ENCODE data around the gene ZCWPW2.

ZCWPW2 gene

GRCh38 chr3:28485164-28485563 is 136.6 kb downstream of the ZCWPW2 start:
- Histone ChIP-seq H3K27ac (ENCODE audit: low read depth, low read length) (no peak overlapping the region), H3K9ac (ENCODE audit: low read depth in 1 of 2, low read length in 2 of 2) (no peak overlapping the region), H3K4me3 (ENCODE audit: low read depth in 1 of 2, low read length in 2 of 2) (no peak overlapping the region), H3K4me1 (ENCODE audit: control insufficient read depth in 1 of 2, insufficient read depth in 2 of 2, low read length in 2 of 2) (no peaks in the 10 kb centered on the region), H3K36me3 (ENCODE audit: control insufficient read depth in 1 of 2, insufficient read depth in 2 of 2, low read length in 2 of 2) (no peaks in the 10 kb centered on the region), H3K9me3 (ENCODE audit: control insufficient read depth in 1 of 2, low read length in 2 of 2) (peaks cover 0 to 2% of the 10 kb centered on the region in 2 donors), H3K27me3 (ENCODE audit: control insufficient read depth in 1 of 2, insufficient read depth in 2 of 2, low read length in 2 of 2) (no peaks in the 10 kb centered on the region)

- no peak overlapping the region for H3K4me3 ChIP-seq (ENCODE audit: low read depth in 1 of 2, low read length in 2 of 2)
These were observed 146.8 kb downstream of the ZCWPW2 start for GRCh38 chr3:28495301-28495700.

DNA sequence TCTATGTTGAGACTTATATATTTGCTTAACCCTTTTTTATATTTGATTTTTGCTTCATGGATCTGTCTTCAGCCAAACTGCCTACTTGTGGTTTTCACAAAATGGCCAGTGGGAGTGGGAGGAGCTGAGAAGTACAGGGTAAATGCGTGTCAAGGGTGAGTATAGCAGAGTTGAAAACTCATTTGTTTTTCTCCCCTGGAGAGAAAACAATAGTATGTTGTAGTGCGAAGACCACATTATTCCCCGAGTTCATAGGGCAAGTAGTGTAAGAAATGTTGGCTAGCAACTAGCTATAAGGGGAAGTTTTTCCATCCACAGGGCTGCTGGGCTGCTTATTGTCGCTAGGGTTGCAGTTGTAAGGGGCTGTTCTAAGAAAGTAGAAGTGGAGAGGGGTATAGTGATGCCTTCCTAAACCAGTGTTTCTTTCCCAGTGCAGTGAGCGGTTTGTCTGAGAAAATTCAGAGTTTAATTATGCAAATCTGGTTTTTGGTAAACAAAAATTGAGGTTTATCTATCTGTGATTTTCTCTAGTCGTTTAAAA is 153.9 kb downstream of the ZCWPW2 start:
- no peak overlapping the region for H3K9ac ChIP-seq (ENCODE audit: low read depth in 1 of 2, low read length in 2 of 2)
- H3K27ac ChIP-seq (ENCODE audit: low read depth, low read length): no peak overlapping the region
- no peak overlapping the region for H3K4me3 ChIP-seq (ENCODE audit: low read depth in 1 of 2, low read length in 2 of 2)
- no peaks in the 10 kb centered on the region for H3K4me1 ChIP-seq (ENCODE audit: control insufficient read depth in 1 of 2, insufficient read depth in 2 of 2, low read length in 2 of 2)
- H3K36me3 ChIP-seq (ENCODE audit: control insufficient read depth in 1 of 2, insufficient read depth in 2 of 2, low read length in 2 of 2): no peaks in the 10 kb centered on the region
- no peaks in the 10 kb centered on the region for H3K27me3 ChIP-seq (ENCODE audit: control insufficient read depth in 1 of 2, insufficient read depth in 2 of 2, low read length in 2 of 2)
- H3K9me3 ChIP-seq (ENCODE audit: control insufficient read depth in 1 of 2, low read length in 2 of 2): no peaks in the 10 kb centered on the region

More at GRCh38 chr3:28495301-28495700, 146.8 kb downstream of the ZCWPW2 start:
- Histone ChIP-seq H3K36me3 (ENCODE audit: control insufficient read depth in 1 of 2, insufficient read depth in 2 of 2, low read length in 2 of 2) (no peaks in the 10 kb centered on the region), H3K4me1 (ENCODE audit: control insufficient read depth in 1 of 2, insufficient read depth in 2 of 2, low read length in 2 of 2) (no peaks in the 10 kb centered on the region), H3K27me3 (ENCODE audit: control insufficient read depth in 1 of 2, insufficient read depth in 2 of 2, low read length in 2 of 2) (no peaks in the 10 kb centered on the region), H3K9me3 (ENCODE audit: control insufficient read depth in 1 of 2, low read length in 2 of 2) (no peaks in the 10 kb centered on the region), H3K9ac (ENCODE audit: low read depth in 1 of 2, low read length in 2 of 2) (no peak overlapping the region), H3K27ac (ENCODE audit: low read depth, low read length) (no peak overlapping the region)

DNA sequence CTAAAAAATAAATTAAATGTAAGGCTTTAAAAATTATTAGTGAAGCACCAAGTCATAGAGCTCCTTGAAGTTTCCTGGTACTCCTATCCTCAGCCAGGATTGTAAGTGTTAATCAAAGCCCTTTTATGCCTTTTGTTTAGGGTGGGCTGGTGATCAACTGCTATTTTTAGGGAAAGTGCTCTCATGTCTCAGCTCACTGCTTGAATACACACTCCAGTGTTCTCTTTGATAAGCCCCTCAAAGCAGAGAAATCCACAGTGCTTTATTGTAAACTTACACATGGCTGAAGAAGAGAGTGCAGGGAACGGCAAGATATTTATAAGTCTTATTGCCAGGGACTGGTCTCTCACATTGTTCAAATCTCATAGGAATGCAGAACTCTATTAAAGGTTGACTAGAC is 156.5 kb downstream of the ZCWPW2 start:
- no peaks in the 10 kb centered on the region for H3K27me3 ChIP-seq (ENCODE audit: control insufficient read depth in 1 of 2, insufficient read depth in 2 of 2, low read length in 2 of 2)
- no peak overlapping the region for H3K4me3 ChIP-seq (ENCODE audit: low read depth in 1 of 2, low read length in 2 of 2)
- H3K9me3 ChIP-seq (ENCODE audit: control insufficient read depth in 1 of 2, low read length in 2 of 2): no peaks in the 10 kb centered on the region
- H3K9ac ChIP-seq (ENCODE audit: low read depth in 1 of 2, low read length in 2 of 2): no peak overlapping the region
- no peaks in the 10 kb centered on the region for H3K36me3 ChIP-seq (ENCODE audit: control insufficient read depth in 1 of 2, insufficient read depth in 2 of 2, low read length in 2 of 2)
- no peak overlapping the region for H3K27ac ChIP-seq (ENCODE audit: low read depth, low read length)
- H3K4me1 ChIP-seq (ENCODE audit: control insufficient read depth in 1 of 2, insufficient read depth in 2 of 2, low read length in 2 of 2): no peaks in the 10 kb centered on the region

DNA sequence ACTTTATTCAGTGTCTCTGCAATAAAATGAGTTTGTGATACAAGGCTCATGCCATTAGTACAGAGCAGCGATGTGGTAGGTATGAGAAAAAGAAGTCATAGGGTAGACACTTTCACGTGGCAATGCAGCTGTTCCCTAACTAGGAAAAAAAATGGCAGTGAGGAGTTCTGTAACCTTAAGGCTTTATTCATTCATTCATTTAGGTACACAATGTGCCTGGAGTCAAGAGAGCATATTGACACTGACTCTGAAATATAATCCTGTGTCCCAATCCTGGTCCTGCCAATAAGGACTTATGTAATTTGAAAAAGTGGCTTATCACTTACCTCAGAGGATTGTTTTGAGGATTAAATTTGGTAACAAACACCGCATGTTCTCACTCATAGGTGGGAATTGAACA is 173.1 kb downstream of the ZCWPW2 start:
- H3K4me3 ChIP-seq (ENCODE audit: low read depth in 1 of 2, low read length in 2 of 2): no peak overlapping the region
- no peaks in the 10 kb centered on the region for H3K4me1 ChIP-seq (ENCODE audit: control insufficient read depth in 1 of 2, insufficient read depth in 2 of 2, low read length in 2 of 2)
- H3K27me3 ChIP-seq (ENCODE audit: control insufficient read depth in 1 of 2, insufficient read depth in 2 of 2, low read length in 2 of 2): no peaks in the 10 kb centered on the region
- no peak overlapping the region for H3K27ac ChIP-seq (ENCODE audit: low read depth, low read length)
- H3K9ac ChIP-seq (ENCODE audit: low read depth in 1 of 2, low read length in 2 of 2): no peak overlapping the region
- no peaks in the 10 kb centered on the region for H3K9me3 ChIP-seq (ENCODE audit: control insufficient read depth in 1 of 2, low read length in 2 of 2)
- no peaks in the 10 kb centered on the region for H3K36me3 ChIP-seq (ENCODE audit: control insufficient read depth in 1 of 2, insufficient read depth in 2 of 2, low read length in 2 of 2)

GRCh38 chr3:28542351-28542750 is 193.8 kb downstream of the ZCWPW2 start:
- H3K27me3 ChIP-seq (ENCODE audit: control insufficient read depth in 1 of 2, insufficient read depth in 2 of 2, low read length in 2 of 2): no peaks in the 10 kb centered on the region
- no peak overlapping the region for H3K9ac ChIP-seq (ENCODE audit: low read depth in 1 of 2, low read length in 2 of 2)
- H3K36me3 ChIP-seq (ENCODE audit: control insufficient read depth in 1 of 2, insufficient read depth in 2 of 2, low read length in 2 of 2): no peaks in the 10 kb centered on the region
- H3K4me1 ChIP-seq (ENCODE audit: control insufficient read depth in 1 of 2, insufficient read depth in 2 of 2, low read length in 2 of 2): no peaks in the 10 kb centered on the region
- peaks cover 10 to 12% of the 10 kb centered on the region in 2 donors for H3K9me3 ChIP-seq (ENCODE audit: control insufficient read depth in 1 of 2, low read length in 2 of 2)
- no peak overlapping the region for H3K4me3 ChIP-seq (ENCODE audit: low read depth in 1 of 2, low read length in 2 of 2)
- no peak overlapping the region for H3K27ac ChIP-seq (ENCODE audit: low read depth, low read length)

- no peaks in the 10 kb centered on the region for H3K36me3 ChIP-seq (ENCODE audit: control insufficient read depth in 1 of 2, insufficient read depth in 2 of 2, low read length in 2 of 2)
- no peaks in the 10 kb centered on the region for H3K4me1 ChIP-seq (ENCODE audit: control insufficient read depth in 1 of 2, insufficient read depth in 2 of 2, low read length in 2 of 2)
- no peaks in the 10 kb centered on the region for H3K27me3 ChIP-seq (ENCODE audit: control insufficient read depth in 1 of 2, insufficient read depth in 2 of 2, low read length in 2 of 2)
- H3K27ac ChIP-seq (ENCODE audit: low read depth, low read length): no peak overlapping the region
- H3K9me3 ChIP-seq (ENCODE audit: control insufficient read depth in 1 of 2, low read length in 2 of 2): peaks cover 10 to 14% of the 10 kb centered on the region in 2 donors
- no peak overlapping the region for H3K9ac ChIP-seq (ENCODE audit: low read depth in 1 of 2, low read length in 2 of 2)
- H3K4me3 ChIP-seq (ENCODE audit: low read depth in 1 of 2, low read length in 2 of 2): no peak overlapping the region
These were observed 195.7 kb downstream of the ZCWPW2 start for GRCh38 chr3:28544236-28544635.

- Histone ChIP-seq H3K27me3 (ENCODE audit: control insufficient read depth in 1 of 2, insufficient read depth in 2 of 2, low read length in 2 of 2) (no peaks in the 10 kb centered on the region), H3K27ac (ENCODE audit: low read depth, low read length) (no peak overlapping the region), H3K4me3 (ENCODE audit: low read depth in 1 of 2, low read length in 2 of 2) (no peak overlapping the region), H3K36me3 (ENCODE audit: control insufficient read depth in 1 of 2, insufficient read depth in 2 of 2, low read length in 2 of 2) (no peaks in the 10 kb centered on the region), H3K9ac (ENCODE audit: low read depth in 1 of 2, low read length in 2 of 2) (no peak overlapping the region), H3K9me3 (ENCODE audit: control insufficient read depth in 1 of 2, low read length in 2 of 2) (peaks cover 9 to 14% of the 10 kb centered on the region in 2 donors), H3K4me1 (ENCODE audit: control insufficient read depth in 1 of 2, insufficient read depth in 2 of 2, low read length in 2 of 2) (no peaks in the 10 kb centered on the region)
These were observed 196.3 kb downstream of the ZCWPW2 start for GRCh38 chr3:28544831-28545230.

DNA sequence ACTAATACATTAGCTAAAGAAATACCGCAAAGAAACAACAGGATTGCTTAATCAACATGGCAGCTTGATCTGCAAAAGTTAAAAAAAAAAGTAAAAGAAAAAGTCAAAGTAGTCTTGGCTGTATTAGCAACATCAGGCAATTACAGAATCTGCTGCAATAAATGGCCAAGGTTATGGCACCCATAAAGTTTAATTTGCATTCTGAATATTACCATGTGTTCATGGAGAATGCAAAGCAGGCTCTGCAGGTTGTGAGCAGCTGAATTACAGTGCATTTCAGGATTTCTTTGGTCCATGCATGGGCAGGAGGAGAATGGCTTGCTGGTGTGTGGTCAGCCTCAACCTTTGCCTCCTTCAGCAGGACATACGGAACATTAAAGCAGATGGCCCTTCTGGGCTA is 199.2 kb downstream of the ZCWPW2 start:
- Histone ChIP-seq H3K9ac (ENCODE audit: low read depth in 1 of 2, low read length in 2 of 2) (no peak overlapping the region), H3K4me1 (ENCODE audit: control insufficient read depth in 1 of 2, insufficient read depth in 2 of 2, low read length in 2 of 2) (no peaks in the 10 kb centered on the region), H3K27me3 (ENCODE audit: control insufficient read depth in 1 of 2, insufficient read depth in 2 of 2, low read length in 2 of 2) (no peaks in the 10 kb centered on the region), H3K27ac (ENCODE audit: low read depth, low read length) (no peak overlapping the region), H3K4me3 (ENCODE audit: low read depth in 1 of 2, low read length in 2 of 2) (no peak overlapping the region), H3K36me3 (ENCODE audit: control insufficient read depth in 1 of 2, insufficient read depth in 2 of 2, low read length in 2 of 2) (no peaks in the 10 kb centered on the region), H3K9me3 (ENCODE audit: control insufficient read depth in 1 of 2, low read length in 2 of 2) (peaks cover 0 to 4% of the 10 kb centered on the region in 2 donors)

DNA sequence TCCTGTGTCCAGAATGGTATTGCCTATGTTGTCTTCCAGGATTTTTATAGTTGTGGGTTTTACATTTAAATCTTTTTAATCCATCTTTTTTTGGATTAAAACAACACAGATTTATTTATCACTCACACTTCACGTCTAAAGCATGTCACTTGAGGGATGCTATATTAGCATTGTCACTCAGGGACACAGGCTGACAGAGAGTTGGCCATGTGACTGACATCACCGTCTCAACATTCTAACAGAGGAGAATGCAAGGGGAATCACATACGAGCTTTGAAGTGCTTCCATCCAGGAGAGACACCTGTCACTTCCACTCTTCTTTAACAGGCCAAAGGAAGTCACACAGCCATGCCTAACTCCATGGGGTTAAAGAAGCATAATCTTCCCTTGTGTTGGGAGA is 204.7 kb downstream of the ZCWPW2 start:
- no peaks in the 10 kb centered on the region for H3K36me3 ChIP-seq (ENCODE audit: control insufficient read depth in 1 of 2, insufficient read depth in 2 of 2, low read length in 2 of 2)
- H3K9me3 ChIP-seq (ENCODE audit: control insufficient read depth in 1 of 2, low read length in 2 of 2): peaks cover 0 to 4% of the 10 kb centered on the region in 2 donors
- H3K27me3 ChIP-seq (ENCODE audit: control insufficient read depth in 1 of 2, insufficient read depth in 2 of 2, low read length in 2 of 2): no peaks in the 10 kb centered on the region
- no peak overlapping the region for H3K9ac ChIP-seq (ENCODE audit: low read depth in 1 of 2, low read length in 2 of 2)
- H3K27ac ChIP-seq (ENCODE audit: low read depth, low read length): no peak overlapping the region
- no peaks in the 10 kb centered on the region for H3K4me1 ChIP-seq (ENCODE audit: control insufficient read depth in 1 of 2, insufficient read depth in 2 of 2, low read length in 2 of 2)
- no peak overlapping the region for H3K4me3 ChIP-seq (ENCODE audit: low read depth in 1 of 2, low read length in 2 of 2)

GRCh38 chr3:28556195-28556594 is 207.7 kb downstream of the ZCWPW2 start:
- H3K9ac ChIP-seq (ENCODE audit: low read depth in 1 of 2, low read length in 2 of 2): no peak overlapping the region
- peaks cover 0 to 4% of the 10 kb centered on the region in 2 donors for H3K9me3 ChIP-seq (ENCODE audit: control insufficient read depth in 1 of 2, low read length in 2 of 2)
- no peaks in the 10 kb centered on the region for H3K4me1 ChIP-seq (ENCODE audit: control insufficient read depth in 1 of 2, insufficient read depth in 2 of 2, low read length in 2 of 2)
- H3K36me3 ChIP-seq (ENCODE audit: control insufficient read depth in 1 of 2, insufficient read depth in 2 of 2, low read length in 2 of 2): no peaks in the 10 kb centered on the region
- H3K27me3 ChIP-seq (ENCODE audit: control insufficient read depth in 1 of 2, insufficient read depth in 2 of 2, low read length in 2 of 2): no peaks in the 10 kb centered on the region
- no peak overlapping the region for H3K4me3 ChIP-seq (ENCODE audit: low read depth in 1 of 2, low read length in 2 of 2)
- no peak overlapping the region for H3K27ac ChIP-seq (ENCODE audit: low read depth, low read length)
